Esophagus muscularis mucosa (tissue), 4 donors: Measurements from ENCODE around the gene IGLL1. TPM values are rescaled to one million over a fixed set of nuclear protein-coding genes. Genes with fewer than 3 reads are reported as not detected.
"Not testable (repeated sequence)": the region's sequence is repeated elsewhere in the genome, so short reads cannot be mapped to it uniquely, and the experiment has no call there.

Experiments
- DNase-seq: peaks from one replicate; pipeline ENCODE4 v3.0.0-alpha.2; 2017; ENCODE audit errors: extremely low spot score
- H3K27ac ChIP-seq, 4 donors: fragments of 200-600 bp; sonication (generic); replicated peaks in 1 of 4; 1 replicate in 3 of 4; 2 replicates in 1 of 4; pipeline ENCODE4 v1.5.1; 2016 to 2019; ENCODE audit warnings: mild to moderate bottlenecking in 1 of 4
- H3K27me3 ChIP-seq, 4 donors: fragments of 200-600 bp; sonication (generic); one replicate each; pipeline versions ENCODE4 v1.5.1 to v1.6.0; 2016 to 2019
- H3K36me3 ChIP-seq, 4 donors: fragments of 200-600 bp; sonication (generic); one replicate each; pipeline ENCODE4 v1.5.1; 2016 to 2019
- H3K4me1 ChIP-seq, 4 donors: fragments of 200-600 bp; sonication (generic); one replicate each; pipeline ENCODE4 v1.5.1; 2016 to 2019
- H3K4me3 ChIP-seq, 4 donors: fragments of 200-600 bp; sonication (generic); 1 replicate in 2 of 4; 2 replicates in 2 of 4; pipeline ENCODE4 v1.5.1; 2016 to 2019; ENCODE audit warnings: mild to moderate bottlenecking in 4 of 4, moderate library complexity in 1 of 4
- H3K9me3 ChIP-seq, 4 donors: fragments of 200-600 bp; sonication (generic); 1 replicate in 3 of 4; 2 replicates in 1 of 4; pipeline ENCODE4 v1.5.1; 2016 to 2019
- EP300 ChIP-seq: sonication (generic); formaldehyde crosslinking; IDR thresholded peaks from one replicate; pipeline ENCODE4 v1.6.1; 2017; ENCODE audit warnings: antibody characterized with exemption
- POLR2A ChIP-seq: fragments of 450-650 bp; IDR thresholded peaks from one replicate; pipeline ENCODE4 v1.6.1; 2017; ENCODE audit warnings: antibody characterized with exemption, moderate library complexity, mild to moderate bottlenecking, low read depth
- POLR2AphosphoS5 ChIP-seq, 2 donors: sonication (generic); formaldehyde crosslinking; IDR thresholded peaks; one replicate each; pipeline ENCODE4 v1.6.1; 2017; ENCODE audit warnings: antibody characterized with exemption in 2 of 2
- WGBS: methylation state at CpG from one replicate; pipeline ENCODE4 v1.1.5; 2018; 5-methylcytosine and 5-hydroxymethylcytosine counted together
- intact Hi-C: fragments of 100-400 bp; cut with DNase I; formaldehyde crosslinking; loops from one replicate; pipeline ENCODE4 v1.15.1; 2023
- total RNA-seq, 4 donors: library from RNA; depleted of rRNA; stranded (reverse); fragments of >200 nt; gene quantifications; one replicate each; pipeline versions ENCODE4 v1.1.0 to v1.2.1, GENCODE V29; 2016
- TF ChIP-seq, protein P1 (sequence below), 3 experiments: fragments of 200-600 bp in 2 of 3; fragments of 450-650 bp in 1 of 3; sonication (generic) in 2 of 3; IDR thresholded peaks; one replicate each; pipeline ENCODE4 v1.5.1; 2017 to 2019; ENCODE audit warnings: antibody characterized with exemption in 3 of 3, mild to moderate bottlenecking in 2 of 3, moderate library complexity in 1 of 3

IGLL1 gene
- total RNA-seq, 4 donors from 2014 or later = not detected

DNA sequence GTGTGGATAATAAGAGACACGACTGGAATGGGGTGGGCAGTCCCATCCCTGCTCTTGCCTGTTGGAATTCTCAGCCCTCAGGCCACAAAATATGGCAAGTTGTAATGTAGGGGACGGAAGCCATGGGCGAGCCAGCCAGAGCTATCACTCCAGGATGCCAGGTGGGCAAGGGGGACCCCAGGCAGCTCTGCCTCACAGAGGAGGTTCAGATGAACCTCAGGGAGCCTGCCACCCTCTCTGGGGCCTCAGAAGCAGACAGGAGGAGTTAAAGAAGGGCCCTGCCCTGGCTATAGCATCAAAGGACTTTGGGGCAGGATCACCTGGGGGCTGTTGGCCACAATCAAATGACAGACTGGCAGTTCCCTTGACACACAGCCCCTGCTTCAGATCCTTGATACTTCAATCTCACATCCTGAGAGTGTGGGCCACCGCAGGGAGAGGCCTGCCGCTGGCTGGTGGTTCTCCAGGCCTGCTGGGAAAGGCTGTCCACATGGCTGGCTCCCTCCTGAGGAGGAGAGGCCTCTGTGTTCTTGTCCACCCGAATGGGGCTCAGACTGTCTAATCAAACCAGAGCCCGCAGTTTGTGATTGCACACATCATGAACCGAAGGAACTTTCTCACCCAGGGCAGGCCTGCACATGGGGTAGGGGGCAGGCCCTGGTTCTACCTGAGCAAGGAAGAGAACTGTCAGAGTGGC, 31.4 kb downstream of the IGLL1 start:
- Histone ChIP-seq H3K27ac (no peak overlapping the region), H3K36me3 (no peaks in the 10 kb centered on the region), H3K4me1 (no peaks in the 10 kb centered on the region), H3K9me3 (peaks cover 0 to 9% (median 5%) of the 10 kb centered on the region in 4 donors), H3K27me3 (peaks cover 0 to 14% (median 0%) of the 10 kb centered on the region in 4 donors), H3K4me3 (no peak overlapping the region)
- no peak for TF ChIP-seq EP300
- TF ChIP-seq POLR2A = no peak
- no peak for TF ChIP-seq POLR2AphosphoS5 (IDR thresholded peaks at IDR 0.05)
- TF ChIP-seq, protein P1, sequence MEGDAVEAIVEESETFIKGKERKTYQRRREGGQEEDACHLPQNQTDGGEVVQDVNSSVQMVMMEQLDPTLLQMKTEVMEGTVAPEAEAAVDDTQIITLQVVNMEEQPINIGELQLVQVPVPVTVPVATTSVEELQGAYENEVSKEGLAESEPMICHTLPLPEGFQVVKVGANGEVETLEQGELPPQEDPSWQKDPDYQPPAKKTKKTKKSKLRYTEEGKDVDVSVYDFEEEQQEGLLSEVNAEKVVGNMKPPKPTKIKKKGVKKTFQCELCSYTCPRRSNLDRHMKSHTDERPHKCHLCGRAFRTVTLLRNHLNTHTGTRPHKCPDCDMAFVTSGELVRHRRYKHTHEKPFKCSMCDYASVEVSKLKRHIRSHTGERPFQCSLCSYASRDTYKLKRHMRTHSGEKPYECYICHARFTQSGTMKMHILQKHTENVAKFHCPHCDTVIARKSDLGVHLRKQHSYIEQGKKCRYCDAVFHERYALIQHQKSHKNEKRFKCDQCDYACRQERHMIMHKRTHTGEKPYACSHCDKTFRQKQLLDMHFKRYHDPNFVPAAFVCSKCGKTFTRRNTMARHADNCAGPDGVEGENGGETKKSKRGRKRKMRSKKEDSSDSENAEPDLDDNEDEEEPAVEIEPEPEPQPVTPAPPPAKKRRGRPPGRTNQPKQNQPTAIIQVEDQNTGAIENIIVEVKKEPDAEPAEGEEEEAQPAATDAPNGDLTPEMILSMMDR (IDR thresholded peaks at IDR 0.05) = no peak
- DNase-seq = no peak
- intact Hi-C loops = loop anchor here (10.0 kb wide), 1 partner anchor 216 kb away; the partner anchor contains the start of genes C22orf15 and CHCHD10
- WGBS = 77% methylated on average over 8 of the region's 8 CpGs

DNA sequence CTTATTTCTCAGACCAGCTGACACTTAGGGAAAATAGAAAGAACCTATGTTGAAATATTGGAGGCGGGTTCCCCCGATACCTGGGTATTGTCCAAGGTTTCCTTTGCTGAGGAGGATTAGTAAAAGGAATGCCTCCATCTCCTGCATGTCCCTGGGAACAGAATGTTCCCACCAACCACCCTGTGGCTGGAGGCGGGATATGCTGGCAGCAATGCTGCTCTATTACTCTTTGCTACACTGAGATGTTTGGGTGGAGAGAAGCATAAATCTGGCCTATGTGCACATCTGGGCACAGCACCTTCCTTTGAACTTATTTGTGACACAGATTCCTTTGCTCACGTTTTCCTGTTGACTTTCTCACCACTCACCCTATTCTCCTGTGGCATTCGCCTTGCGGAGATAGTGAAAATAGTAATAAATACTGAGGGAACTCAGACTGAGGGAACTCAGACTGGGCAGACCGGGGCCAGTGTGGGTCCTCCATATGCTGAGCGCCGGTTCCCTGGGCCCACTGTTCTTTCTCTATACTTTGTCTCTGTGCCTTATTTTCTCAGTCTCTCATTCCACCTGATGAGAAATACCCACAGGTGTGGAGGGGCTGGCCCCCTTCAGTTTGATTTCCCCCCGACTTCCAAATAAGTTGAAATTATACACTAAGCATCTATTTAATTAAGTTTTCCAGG, 32.1 kb downstream of the IGLL1 start:
- H3K36me3 ChIP-seq = no peaks in the 10 kb centered on the region
- 91% methylated on average over 10 of the region's 10 CpGs for WGBS
- peaks cover 0 to 7% (median 0%) of the 10 kb centered on the region in 4 donors for H3K27me3 ChIP-seq
- peaks cover 0 to 5% (median 2%) of the 10 kb centered on the region in 4 donors for H3K4me1 ChIP-seq
- intact Hi-C loops = loop anchor here (10.0 kb wide), 1 partner anchor 217 kb away; the partner anchor contains the start of genes C22orf15 and CHCHD10
- H3K27ac ChIP-seq = no peak overlapping the region
- no peak for DNase-seq
- TF ChIP-seq POLR2A (no peak), POLR2AphosphoS5 (IDR thresholded peaks at IDR 0.05) (no peak), EP300 (no peak)
- TF ChIP-seq, protein P1 (IDR thresholded peaks at IDR 0.05) = no peak
- H3K4me3 ChIP-seq = no peak overlapping the region
- H3K9me3 ChIP-seq = peaks cover 0 to 9% (median 5%) of the 10 kb centered on the region in 4 donors

DNA sequence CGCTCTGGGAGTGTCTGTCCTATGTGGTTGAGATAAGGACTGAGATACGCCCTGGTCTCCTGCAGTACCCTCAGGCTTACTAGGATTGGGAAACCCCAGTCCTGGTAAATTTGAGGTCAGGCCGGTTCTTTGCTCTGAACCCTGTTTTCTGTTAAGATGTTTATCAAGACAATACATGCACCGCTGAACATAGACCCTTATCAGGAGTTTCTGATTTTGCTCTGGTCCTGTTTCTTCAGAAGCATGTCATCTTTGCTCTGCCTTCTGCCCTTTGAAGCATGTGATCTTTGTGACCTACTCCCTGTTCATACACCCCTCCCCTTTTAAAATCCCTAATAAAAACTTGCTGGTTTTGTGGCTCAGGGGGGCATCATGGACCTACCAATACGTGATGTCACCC, 32.7 kb downstream of the IGLL1 start:
- not testable (repeated sequence) for H3K36me3 ChIP-seq, H3K4me3 ChIP-seq, H3K4me1 ChIP-seq, DNase-seq, H3K27me3 ChIP-seq, H3K27ac ChIP-seq, H3K9me3 ChIP-seq
- intact Hi-C loops = loop anchor here (10.0 kb wide), 1 partner anchor 217 kb away; the partner anchor contains the start of genes C22orf15 and CHCHD10
- whole genome bisulfite sequencing = 94% methylated on average over 5 of the region's 5 CpGs

DNA sequence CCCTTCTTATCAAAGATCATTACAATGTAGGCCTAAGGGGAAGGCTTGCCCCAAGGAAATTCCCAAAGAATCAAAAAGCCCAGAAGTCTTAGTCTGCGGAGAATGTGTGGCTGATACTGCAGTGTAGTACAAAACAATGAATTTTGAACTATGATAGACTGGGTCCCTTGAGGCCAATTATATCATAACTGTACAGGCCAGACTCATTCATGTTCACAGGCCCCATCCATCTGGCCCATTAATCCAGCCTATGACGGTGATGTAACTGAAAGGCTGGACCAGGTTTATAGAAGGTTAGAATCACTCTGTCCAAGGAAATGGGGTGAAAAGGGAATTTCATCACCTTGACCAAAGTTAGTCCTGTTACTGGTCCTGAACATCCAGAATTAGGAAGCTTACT, 35.2 kb downstream of the IGLL1 start:
- DNase-seq = no peak
- no peaks in the 10 kb centered on the region for H3K27me3 ChIP-seq
- H3K9me3 ChIP-seq = peaks cover 0 to 9% (median 5%) of the 10 kb centered on the region in 4 donors
- peaks cover 0 to 15% (median 12%) of the 10 kb centered on the region in 4 donors for H3K4me1 ChIP-seq
- intact Hi-C loops = loop anchor here (5.0 to 10.0 kb wide), 2 partner anchors 220 to 302 kb away; partner anchors contain the start of genes C22orf15 and CHCHD10
- H3K27ac ChIP-seq = no peak overlapping the region
- 92% methylated on average over 2 of the region's 2 CpGs for WGBS
- H3K36me3 ChIP-seq = no peaks in the 10 kb centered on the region
- H3K4me3 ChIP-seq = no peak overlapping the region
- TF ChIP-seq, protein P1 (IDR thresholded peaks at IDR 0.05) = no peak
- no peak for TF ChIP-seq POLR2AphosphoS5 (IDR thresholded peaks at IDR 0.05)

DNA sequence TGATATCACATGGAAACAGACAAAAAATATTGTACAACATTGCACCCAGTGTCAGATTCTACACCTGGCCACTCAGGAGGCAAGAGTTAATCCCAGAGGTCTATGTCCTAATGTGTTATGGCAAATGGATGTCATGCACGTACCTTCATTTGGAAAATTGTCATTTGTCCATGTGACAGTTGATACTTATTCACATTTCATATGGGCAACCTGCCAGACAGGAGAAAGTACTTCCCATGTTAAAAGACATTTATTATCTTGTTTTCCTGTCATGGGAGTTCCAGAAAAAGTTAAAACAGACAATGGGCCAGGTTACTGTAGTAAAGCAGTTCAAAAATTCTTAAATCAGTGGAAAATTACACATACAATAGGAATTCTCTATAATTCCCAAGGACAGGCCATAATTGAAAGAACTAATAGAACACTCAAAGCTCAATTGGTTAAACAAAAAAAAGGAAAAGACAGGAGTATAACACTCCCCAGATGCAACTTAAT, 36.5 kb downstream of the IGLL1 start:
- not testable (repeated sequence) for H3K4me3 ChIP-seq, H3K27ac ChIP-seq, DNase-seq, H3K27me3 ChIP-seq, H3K36me3 ChIP-seq, H3K9me3 ChIP-seq
- 63% methylated on average over 1 of the region's 1 CpG for WGBS
- H3K4me1 ChIP-seq = peaks cover 0 to 25% (median 19%) of the 10 kb centered on the region in 4 donors
- intact Hi-C loops = loop anchor here (5.0 to 10.0 kb wide), 2 partner anchors 221 to 304 kb away; partner anchors contain the start of genes C22orf15 and CHCHD10
